GM12873 (cell line): ENCODE data around the gene UNC93A.

Experiments used
- CTCF ChIP-seq: IDR thresholded peaks from 2 replicates; pipeline ENCODE4 v1.5.1; 2012; ENCODE audit warnings: low read depth, mild to moderate bottlenecking, moderate library complexity, low read length, control low read depth; ENCODE audit not compliant: insufficient read depth; ENCODE audit errors: missing control alignments

Gene UNC93A

GRCh38 chr6:167272151-167272550, 19.0 kb upstream of the UNC93A start:
- no peak for TF ChIP-seq CTCF

GRCh38 chr6:167272696-167273379, 18.3 kb upstream of the UNC93A start:
- no peak for TF ChIP-seq CTCF

- TF ChIP-seq CTCF: no peak
Observed at GRCh38 chr6:167274270-167274669, 16.8 kb upstream of the UNC93A start.

- no peak for TF ChIP-seq CTCF
Observed at GRCh38 chr6:167275001-167275400, 16.1 kb upstream of the UNC93A start.

GRCh38 chr6:167275436-167275835, 15.7 kb upstream of the UNC93A start:
- TF ChIP-seq CTCF: no peak

- no peak for TF ChIP-seq CTCF
Observed at GRCh38 chr6:167276772-167277533, 14.2 kb upstream of the UNC93A start.

- no peak for TF ChIP-seq CTCF
Observed at GRCh38 chr6:167279766-167280446, 11.2 kb upstream of the UNC93A start.
